HG02852 (cell line): ENCODE results near the gene SCO1.
"Not testable (repeated sequence)": the region's sequence is repeated elsewhere in the genome, so short reads cannot be mapped to it uniquely, and the experiment has no call there.

Experiments used
- ATAC-seq: cut with Tn5 transposase; IDR thresholded peaks from one replicate; pipeline ENCODE4 v1.9.1; 2021; ENCODE audit warnings: mild to moderate bottlenecking, moderate library complexity; ENCODE audit not compliant: unreplicated experiment

SCO1 gene

DNA sequence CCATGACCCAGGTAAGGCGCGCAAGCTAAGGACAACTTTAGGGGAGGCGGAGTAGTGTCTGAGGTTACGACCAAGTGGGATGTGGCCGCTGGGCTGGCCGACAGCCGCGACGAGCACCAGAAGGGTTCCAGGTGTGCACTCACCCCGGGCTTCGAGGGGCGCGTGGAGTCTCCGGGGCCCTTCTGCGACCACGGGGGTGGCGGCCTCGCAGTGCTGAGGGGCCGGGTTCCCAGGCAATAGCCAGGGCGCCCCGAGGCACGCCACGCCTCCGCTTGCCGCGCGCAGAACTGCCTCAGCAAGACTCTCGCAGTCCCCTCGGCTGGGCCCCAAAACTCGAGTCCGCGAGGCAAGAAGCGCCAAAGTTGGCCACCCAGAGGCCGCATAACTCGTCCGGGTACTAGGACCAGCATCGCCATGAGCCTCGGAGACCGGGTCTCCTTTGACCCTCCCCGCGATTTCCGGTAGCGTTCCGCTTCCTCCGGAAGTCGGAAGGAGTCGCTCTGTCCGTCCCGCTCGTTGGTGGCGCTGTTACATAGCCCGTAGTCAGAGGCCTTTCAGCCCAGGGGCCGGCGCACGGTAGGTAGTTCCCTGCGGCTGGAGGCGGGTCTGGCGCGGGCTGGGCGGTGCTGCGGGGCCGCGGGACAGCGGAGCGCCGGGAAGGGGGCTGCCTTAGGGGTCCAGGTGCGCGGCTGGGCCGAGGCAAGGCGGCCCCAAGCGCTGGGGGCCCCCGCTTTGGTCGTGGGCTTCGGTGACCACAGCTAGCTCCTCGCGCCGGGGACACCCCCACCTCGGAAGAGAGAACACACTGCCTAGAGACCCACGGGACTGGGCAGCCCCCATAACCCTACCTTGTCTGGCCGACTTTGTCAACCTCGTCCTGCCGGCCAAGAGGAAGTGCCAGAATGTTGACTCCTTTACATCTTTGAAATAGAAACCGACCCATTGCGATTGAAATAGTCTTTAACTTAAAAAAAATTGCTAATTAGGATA lies at the start of gene SCO1, which contains the start of gene ADPRM:
SCO1 (minus strand) TSS at position 442 of the 990 bp plus-strand sequence; CDS start at position 416, 26 bp downstream.
ADPRM (plus strand) TSS at position 503 of the 990 bp plus-strand sequence. CDS start 7,333 bp downstream, outside the sequence.
- peak; percentile 95 for ATAC-seq

DNA sequence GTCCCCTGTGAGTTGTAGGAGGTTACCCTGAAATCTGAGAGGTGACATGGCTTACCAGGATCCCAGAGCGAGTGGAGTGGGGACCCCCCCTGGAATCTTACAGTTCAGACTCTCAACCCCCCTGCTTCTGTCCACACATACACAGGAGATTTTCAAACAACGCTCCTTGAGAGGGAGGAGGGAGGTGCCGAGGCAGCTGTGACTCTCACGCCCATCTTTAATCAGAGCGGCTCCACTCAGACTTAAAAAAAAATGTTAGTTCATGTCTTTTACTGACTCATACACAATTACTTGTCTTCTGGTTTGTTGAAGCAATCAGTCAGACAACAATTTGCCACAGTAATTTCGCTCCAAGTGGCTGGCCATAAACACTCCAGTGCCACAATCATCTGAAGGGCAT lies 47.9 kb upstream of the SCO1 start:
- no peak for ATAC-seq

DNA sequence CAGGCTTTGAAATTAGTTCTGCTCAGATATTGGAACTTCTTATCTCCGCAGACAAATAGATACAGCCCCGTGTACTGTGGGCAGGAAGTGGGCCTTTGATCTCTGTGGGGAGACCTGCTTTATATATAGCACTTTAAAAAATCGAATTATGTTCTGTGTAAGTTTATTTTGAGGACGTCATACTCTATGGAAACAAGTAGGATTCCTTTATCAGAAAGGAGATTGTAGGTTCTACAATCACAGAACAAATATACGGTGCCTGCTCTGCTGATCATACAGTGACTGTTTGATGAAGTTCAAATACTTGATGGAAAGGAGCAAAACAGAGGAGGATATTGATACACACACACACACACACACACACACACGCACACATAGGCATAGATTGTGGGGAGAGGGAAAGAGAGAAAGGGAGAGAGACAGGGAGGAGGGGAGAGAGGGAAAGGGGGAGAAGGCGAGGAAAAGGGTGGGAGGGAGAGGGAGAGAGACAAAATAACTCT lies 47.2 kb upstream of the SCO1 start:
- ATAC-seq = no peak

DNA sequence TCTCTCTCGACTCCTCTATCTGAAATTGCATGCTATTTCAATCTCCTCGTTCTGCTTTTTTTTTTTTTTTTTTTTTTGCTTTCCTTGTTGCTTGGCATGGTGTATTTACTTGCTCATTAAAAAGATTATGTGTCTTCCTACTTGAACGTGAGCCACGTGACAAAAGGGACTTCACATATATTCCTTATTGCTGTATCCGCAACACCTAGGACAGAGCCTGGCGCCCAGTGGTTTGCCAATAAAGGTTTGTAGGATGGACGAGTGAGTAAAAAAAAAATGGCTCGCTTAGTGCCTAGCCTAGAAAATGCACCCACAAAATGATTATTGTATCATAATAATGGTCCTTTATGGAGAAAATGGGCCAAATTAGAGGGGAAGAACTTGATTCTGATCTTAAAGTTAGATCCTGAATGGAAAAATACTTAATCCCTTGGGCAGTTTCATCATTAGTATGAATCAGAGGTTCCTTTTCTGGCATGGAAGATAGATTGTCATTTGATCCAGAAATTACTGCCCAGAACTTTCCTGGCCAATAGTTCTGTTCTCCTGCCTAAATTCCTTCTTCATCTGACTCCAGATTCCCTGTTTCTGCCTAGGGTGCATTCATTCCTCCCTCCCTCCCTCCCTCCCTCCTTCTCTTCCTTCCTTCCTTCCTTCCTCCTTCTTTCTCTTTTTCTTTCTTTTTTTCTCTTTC lies 46.1 kb upstream of the SCO1 start:
- no peak for ATAC-seq

DNA sequence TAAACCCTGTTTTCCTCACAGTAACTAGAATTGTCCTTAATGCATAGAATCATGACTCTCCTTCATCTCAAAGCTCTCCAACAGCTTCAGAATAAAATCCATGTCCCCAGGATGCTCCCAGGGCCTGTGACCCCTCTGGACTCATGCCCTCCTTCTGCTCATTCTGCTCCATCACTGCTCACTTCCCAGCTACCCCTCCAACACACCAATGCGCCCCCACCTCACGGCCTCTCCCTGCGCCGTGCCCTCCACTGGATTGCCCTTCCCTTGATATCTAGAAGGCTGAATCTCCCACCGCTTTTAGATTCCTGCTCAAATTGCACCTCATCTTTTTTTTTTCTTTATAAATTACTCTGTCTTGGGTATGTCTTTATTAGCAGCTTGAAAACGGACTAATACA lies 45.1 kb upstream of the SCO1 start:
- no peak for ATAC-seq

DNA sequence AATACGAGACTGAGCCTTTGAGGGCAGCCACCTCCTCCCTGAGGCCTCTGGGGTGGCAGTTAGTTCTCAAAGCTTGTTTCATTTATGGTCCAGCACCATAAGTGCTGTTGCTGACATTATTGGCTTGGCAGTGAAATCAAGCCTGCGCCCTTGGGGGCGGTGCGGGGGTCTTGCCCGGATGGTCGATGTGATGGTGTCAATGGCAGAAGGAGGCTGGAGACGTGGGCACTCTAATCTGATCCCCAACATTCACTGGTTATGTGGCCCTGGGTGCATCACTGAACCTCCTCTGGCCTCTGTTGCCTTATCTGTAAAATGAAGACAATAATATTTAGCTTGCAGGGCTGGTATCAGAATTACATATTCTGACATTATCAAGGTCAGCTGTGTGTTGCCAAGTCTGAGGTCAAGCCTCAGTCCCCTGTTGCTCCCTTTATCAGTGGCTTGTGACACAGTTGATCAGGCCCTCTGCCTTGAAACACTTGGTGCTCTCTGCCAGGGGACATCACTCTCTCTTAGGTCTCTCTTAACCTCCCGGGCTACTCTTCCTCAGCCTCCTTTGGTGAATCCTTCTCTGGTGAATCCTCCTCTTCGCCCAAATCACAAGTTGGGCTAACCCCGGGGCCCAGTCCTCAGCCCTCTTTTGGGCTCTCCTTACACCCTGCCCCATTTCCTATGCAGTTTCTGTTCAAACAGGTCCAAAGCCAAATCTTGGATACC lies 44.2 kb upstream of the SCO1 start:
- no peak for ATAC-seq

DNA sequence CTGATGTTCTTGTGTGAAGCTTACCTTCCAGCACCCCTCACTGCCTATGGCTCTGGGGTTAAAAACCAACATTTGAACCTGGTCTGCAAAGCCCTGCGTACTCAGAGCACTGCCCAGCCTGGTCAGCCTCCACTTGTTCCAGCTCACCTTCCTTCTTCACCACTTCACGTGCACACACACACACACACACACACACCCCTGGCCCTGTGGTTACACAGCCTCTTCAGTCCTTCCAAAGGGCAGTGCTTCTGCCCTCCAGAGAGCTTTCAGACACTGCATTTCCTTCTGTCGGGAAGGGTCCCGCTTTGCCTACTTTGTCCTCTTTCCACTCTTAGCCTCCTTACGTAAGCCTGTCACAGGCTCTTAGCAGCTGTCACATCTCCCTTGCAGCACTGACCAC lies 42.1 kb upstream of the SCO1 start:
- no peak for ATAC-seq

DNA sequence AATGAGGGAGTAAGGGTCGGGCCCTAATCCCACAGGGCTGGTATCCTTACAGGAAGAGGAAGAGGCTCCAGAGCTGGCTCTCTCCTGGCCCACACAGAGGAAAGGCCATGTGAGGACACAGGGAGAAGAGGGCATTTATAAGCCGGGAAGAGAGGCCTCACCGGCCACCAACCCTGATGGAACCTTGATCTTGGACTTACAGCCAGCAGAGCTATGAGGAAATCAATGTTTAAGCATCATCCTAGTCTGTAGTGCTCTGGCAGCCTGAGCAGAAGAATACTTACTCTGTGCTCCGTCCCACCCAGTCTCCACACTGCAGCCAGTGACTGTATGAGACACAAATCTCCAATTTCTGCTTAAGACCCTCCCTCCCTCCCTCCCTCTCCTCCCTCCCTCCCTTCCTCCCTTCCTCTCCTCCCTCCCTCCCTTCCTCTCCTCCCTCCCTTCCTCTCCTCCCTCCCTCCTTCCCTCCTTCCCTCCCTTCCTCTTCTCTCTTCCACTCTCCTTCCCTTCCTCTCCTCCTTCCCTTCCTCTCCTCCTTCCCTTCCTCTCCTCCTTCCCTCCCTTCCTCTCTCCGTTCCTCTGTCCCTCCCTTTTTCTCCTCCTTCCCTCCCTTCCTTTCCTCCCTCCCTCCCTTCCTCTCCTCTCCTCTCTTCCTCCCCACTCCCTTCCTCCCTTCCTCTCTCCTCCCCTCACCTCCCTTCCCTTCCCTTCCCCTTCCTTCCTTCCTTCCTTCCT lies 41.4 kb upstream of the SCO1 start:
- ATAC-seq = no peak

DNA sequence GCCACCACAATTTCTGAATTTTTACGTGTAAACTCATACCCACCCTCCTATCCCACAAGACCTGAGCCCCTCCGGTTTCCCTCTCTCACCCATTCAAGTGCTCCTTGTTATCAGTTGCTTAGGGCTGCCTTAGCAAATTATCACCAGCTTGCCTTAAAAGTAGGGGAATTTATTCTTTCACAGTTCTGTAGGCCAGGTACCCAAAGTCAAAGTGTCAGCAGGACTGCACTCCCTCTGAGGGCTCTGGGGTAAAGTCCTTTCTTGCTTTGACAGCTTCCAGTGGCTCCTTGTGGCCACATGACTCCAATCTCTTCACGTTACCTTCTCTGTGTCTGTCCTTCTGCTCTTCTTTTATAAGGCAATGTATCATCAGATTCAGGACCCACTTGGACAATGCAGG lies 40.4 kb upstream of the SCO1 start:
- ATAC-seq = no peak

DNA sequence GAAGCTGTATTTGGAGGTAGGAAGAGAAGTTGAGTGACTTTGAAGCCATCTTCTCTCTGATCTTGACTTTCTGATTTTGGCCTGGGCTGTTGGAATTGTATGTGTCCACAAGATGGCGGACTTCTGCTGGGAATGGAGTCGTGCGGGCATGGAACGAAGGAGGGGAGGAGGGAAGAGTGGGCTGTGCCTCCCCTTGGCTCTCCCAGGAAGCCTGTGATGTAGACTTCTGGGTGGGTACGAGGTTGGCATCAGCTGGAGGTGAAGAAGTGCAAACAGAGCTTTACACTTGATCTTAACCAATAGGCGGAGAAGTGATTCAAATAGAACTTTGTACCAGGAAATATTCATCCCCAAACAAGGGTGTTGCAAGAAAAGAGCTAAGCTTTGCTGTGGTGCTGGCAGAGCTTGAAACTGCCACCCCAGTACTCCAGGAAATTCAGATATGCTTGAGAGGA lies 39.9 kb upstream of the SCO1 start:
- ATAC-seq = no peak

DNA sequence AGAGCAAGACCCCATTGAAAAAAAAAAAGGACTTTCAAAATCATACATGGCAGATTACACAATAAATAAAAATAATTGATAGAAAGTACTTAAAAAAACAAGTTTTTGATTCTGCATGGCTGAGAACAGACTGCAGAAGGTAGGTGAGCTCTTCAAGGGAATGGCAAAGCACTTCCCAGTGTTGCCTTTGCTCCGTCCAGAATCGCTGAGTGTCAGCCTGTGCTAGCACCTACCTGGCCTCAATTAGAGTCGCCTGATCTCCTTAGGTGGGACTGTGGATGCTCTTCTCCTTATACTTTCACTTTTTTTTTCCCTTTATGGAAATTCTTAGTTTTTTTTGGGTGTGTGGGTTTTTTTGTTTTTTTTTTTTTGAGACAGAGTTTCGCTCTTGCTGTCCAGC lies 38.5 kb upstream of the SCO1 start:
- no peak for ATAC-seq

DNA sequence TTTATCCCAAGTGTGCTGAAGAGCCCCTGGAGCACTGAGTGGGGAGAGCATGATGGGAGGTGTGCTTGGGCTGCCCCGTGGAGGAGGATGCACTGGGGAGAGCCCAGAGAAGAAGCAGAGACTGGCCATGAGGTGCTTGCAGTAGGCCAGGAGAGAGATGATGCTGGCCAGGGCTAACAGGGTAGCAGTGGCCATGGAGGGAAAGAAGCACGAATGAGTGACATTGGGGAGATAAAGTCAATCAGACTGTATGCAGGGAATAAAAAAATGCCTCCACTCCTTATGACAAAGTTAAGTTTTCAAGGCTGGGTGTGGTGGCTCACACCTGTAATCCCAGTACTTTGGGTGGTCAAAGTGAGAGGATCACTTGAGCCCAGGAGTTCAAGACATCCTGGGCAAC lies 37.9 kb upstream of the SCO1 start:
- ATAC-seq = no peak

DNA sequence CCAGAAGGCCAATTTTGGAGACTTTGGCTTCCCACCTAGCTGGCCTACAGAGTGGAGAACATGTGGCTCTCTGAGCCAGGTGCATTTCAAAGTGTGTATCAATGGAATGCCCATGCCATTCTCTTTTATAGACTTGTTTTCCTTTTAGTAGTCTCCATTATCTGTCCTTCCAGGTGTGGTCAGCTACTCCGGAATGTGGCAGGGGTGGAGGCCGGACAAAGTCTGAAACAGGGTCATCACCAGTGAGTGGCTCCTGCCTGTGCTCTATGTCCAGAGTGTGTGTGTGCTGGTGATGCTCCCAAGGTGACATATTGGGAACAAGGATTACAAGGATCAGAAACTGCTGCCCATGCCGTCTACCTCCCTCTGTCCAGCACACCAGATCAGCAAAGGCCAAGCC lies 36.3 kb upstream of the SCO1 start:
- ATAC-seq = no peak

DNA sequence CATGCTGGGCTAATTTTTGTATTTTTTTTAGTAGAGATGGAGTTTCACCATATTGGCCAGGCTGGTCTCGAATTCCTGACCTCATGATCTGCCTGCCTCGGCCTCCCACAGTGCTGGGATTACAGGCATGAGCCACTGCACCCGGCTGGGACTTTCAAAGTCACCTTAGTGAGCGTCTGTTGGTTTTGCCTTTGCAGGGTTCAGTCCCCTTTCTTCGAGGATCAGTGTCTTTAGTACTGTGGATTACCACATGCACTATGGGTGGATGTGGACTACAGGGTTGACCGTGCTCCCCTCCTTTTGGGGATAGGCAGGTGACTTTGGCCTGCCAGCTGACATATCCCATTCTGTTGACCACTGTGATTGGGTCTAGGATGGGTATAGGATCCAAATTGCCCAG lies 34.8 kb upstream of the SCO1 start:
- not testable (repeated sequence) for ATAC-seq

DNA sequence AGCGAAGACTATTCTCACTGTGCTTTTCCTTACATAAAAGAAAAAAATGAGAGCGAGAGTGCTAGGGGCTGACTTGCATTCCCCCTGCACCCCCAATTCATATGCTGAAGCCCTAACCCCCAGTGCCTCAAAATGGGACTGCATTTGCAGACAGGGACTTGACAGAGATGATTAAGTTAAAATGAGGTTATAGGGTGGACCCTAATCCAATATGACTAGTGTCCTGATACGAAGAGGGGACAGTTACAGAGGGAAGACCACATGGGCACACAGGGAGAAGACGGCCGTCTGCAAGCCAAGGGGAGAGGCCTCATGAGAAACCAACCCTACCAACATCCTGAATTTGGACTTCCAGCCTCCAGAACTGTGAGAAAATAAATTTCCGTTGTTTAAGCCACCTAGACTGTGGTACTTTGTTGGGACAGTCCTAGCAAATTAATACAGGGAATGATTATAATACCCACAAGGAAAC lies 34.1 kb upstream of the SCO1 start:
- no peak for ATAC-seq

DNA sequence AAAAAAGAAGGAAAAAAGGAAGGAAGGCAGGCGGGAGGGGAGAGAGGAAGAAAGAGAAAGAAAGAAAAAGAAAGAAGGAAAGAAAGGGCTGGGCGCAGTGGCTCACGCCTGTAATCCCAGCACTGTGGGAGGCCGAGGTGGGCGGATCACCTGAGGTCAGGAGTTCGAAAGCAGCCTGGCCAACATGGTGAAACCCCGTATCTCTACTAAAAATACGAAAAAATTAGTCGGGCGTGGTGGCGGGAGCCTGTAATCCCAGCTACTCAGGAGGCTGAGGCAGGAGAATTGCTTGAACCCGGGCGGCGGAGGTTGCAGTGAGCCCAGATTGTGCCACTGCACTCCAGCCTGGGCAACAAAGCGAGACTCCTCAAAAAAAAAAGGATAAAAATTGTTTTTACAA lies 32.9 kb upstream of the SCO1 start:
- ATAC-seq = not testable (repeated sequence)

DNA sequence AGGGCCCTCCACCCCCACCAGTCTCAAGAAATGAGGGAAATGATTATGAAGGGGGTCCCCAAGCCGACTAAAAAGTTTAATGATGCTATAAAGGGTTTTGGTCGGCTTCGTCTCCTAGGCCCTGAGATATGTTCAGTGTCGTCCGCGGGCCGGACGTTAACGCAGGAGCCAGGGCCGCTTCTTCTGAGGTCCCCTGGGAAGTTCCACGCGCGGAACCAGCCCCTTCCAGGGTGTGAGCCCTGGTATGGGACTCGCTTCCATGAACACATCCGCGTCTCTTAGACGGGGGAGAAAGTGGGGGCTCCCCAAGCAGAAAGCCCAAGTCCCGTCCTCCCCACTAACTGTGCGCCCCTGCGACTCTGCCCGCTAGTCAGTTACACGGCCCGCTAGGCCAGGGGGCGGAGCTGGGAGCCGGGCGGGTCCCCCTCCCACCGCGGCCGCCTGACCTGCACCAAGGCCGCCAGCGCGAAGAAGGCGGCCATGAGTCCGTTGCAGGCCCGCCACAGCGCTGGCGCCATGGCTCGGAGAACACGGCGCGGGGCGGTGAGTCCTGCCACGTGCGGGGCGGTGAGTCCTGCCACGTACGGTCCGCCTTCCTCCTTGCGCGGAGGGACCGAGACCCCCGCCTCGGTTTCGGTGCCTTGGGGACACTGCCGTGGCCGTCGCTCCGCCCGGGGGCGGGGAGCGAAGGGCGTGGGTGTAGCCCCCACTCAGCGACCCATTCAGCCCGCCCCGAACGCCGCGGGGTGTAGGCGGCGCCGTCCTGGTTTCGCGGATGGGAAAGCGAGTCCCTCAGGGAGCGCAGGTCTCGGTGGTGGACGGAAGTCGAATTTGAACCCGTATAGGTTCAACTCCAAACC lies 32.2 kb upstream of the SCO1 start, which contains the start of gene TMEM220:
TMEM220 (minus strand) TSS at position 690 of the 860 bp plus-strand sequence; CDS start at position 518, 172 bp downstream.
- ATAC-seq = peak; percentile 64

DNA sequence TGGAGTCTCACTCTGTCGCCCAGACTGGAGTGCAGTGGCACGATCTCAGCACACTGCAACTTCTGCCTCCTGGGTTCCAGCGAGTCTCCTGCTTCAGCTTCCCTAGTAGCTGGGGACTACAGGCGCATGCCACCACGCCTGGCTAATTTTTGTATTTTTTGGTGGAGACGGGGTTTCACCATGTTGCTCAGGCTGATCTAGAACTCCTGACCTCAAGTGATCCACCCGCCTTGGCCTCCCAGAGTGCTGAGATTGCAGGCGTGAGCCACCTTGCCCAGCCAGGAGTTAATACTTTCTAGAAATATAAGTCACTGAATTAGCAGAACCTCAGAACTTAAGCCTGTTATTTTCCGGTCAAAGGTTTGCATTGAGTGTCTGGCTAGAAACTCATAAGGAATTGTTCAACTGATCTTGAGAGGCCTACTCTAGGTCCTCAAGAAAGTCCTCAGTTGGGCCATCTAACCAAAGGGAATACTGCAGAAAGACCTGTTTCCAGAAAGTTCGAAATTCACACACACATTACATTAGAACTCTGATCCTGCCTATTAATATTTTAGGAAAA lies 31.1 kb upstream of the SCO1 start:
- no peak for ATAC-seq

DNA sequence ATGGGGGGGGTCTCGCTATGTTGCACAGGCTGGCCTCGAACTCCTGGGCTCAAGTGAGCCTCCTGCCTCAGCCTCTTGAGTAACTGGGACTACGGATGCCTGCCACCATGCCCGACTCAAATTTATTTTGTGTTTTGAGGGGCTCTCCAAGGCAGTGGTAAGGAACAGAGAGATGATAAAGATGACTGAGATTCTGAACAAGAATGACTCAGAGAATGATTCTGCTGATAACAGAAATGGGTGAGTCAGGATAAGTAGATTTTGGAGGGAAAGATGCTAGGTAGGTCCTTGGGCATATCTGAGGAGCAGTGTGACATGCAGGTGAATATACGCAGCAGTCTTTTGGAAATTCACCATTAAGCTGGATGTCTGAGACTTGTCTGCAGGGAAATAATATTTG lies 29.9 kb upstream of the SCO1 start:
- ATAC-seq = no peak
